HCEC 1CT (cell line): ENCODE measurements around the gene HOXB9.
A peak's percentile ranks its signal among the peaks of the same experiment; 100 is the strongest.

Experiments
- DNase-seq: peaks from one replicate; pipeline ENCODE4 v3.0.0-alpha.2; 2017

The HOXB9 gene

GRCh38 chr17:48595278-48595999 is 30.7 kb downstream of the HOXB9 start:
- DNase-seq: no peak

GRCh38 chr17:48594538-48595277 is 31.4 kb downstream of the HOXB9 start:
- DNase-seq: no peak

GRCh38 chr17:48593840-48594537 is 32.2 kb downstream of the HOXB9 start:
- peak; percentile 88 for DNase-seq

- peak; percentile 58 for DNase-seq
Measured at GRCh38 chr17:48593126-48593829, 32.9 kb downstream of the HOXB9 start, which contains the start of gene HOXB5. Gene HOXB5, minus strand, starts transcription at chr17:48593779. Its CDS starts 97 bp downstream, at chr17:48593682.

- DNase-seq: peak; percentile 52
Measured at GRCh38 chr17:48592577-48592976, 33.6 kb downstream of the HOXB9 start.

- peak; percentile 48 for DNase-seq
Measured at GRCh38 chr17:48592057-48592514, 34.1 kb downstream of the HOXB9 start.

- no peak for DNase-seq
Measured at GRCh38 chr17:48591255-48592056, 34.7 kb downstream of the HOXB9 start.

GRCh38 chr17:48590607-48591161 is 35.5 kb downstream of the HOXB9 start:
- no peak for DNase-seq

GRCh38 chr17:48589831-48590606 is 36.1 kb downstream of the HOXB9 start, which contains the start of gene HOXB3:
Gene HOXB3, minus strand, starts transcription at chr17:48590241. Its CDS starts 37,767 bp downstream, at chr17:48552474.
- DNase-seq: peak; percentile 35

- DNase-seq: no peak
Measured at GRCh38 chr17:48589060-48589830, 36.9 kb downstream of the HOXB9 start.

GRCh38 chr17:48588528-48588927 is 37.6 kb downstream of the HOXB9 start:
- DNase-seq: peak; percentile 43

- no peak for DNase-seq
Measured at GRCh38 chr17:48588074-48588415, 38.1 kb downstream of the HOXB9 start.

GRCh38 chr17:48587276-48588073 is 38.7 kb downstream of the HOXB9 start:
- DNase-seq: peak; percentile 58

GRCh38 chr17:48586355-48587258 is 39.6 kb downstream of the HOXB9 start:
- DNase-seq: no peak

GRCh38 chr17:48584223-48584741 is 41.9 kb downstream of the HOXB9 start:
- no peak for DNase-seq

GRCh38 chr17:48583708-48584222 is 42.4 kb downstream of the HOXB9 start:
- no peak for DNase-seq

GRCh38 chr17:48582750-48583069 is 43.4 kb downstream of the HOXB9 start:
- DNase-seq: no peak
